ENCODE data around the gene ARID3B. TPM values are rescaled to one million over a fixed set of nuclear protein-coding genes. Genes with fewer than 3 reads are reported as not detected.
A peak's percentile ranks its signal among the peaks of the same experiment; 100 is the strongest.

Gene ARID3B
- total RNA-seq, 1 experiment from 2014 or later, result 101 TPM

DNA sequence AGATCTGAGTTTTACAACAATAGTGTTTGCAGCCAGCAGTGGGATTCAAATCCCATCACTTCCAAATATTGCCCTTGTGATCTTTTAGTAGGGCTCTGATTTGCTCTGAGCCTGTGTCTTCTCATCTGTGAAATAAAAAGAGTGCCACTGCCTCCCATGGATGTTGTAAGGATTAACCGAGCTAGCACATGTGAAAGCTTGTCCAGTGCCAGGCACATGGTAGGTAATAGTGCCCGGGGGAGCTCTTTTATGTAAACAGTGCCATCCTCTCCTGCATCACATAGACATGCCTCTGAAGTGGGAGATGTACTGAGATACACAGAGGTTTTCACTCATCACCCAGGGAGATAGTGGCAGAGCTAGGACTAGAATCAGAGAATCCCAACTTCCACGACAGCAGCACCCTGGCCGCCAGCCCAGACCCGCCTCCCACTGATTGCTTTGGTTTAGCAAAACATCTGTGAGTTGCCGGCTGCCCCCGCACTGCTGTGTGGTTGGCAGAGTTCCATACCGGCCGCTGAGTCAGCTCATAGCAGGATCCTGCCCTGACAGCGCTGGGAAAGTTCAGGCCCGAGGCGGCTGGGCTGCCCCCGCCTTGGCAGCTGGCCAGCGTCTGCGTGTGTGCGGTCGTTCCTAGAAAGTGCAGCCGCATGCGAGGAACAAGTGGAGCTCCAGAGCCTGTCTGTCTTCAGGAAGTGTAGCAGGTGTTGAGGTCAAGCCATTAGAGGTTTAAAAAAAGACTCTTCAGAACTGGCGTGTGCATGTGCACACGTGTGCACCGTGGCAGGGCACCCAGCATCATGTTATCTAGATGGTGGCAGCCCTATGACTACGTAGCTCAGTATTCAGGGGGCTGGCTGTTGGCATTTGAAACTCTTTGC, 5.0 kb downstream of the ARID3B start:
- Histone ChIP-seq H3K4ac (ENCODE audit: low read depth, low read length) (no peak overlapping the region), H3K27me3 (ENCODE audit: insufficient read depth, low read length) (no peaks in the 10 kb centered on the region), H2AK5ac (ENCODE audit: insufficient read length, low read length) (no peak overlapping the region), H3K9ac (ENCODE audit: extremely low read depth, insufficient read length, low read length) (no peak overlapping the region), H3K79me2 (ENCODE audit: insufficient read depth, low read length) (peaks cover 55% of the 10 kb centered on the region; the same call in 1 of the 2 replicates), H3K23me2 (ENCODE audit: insufficient read length, low read depth, low read length, poor library complexity, severe bottlenecking) (peaks cover 11% of the 10 kb centered on the region), H3K23ac (ENCODE audit: insufficient read length, low read depth, low read length) (no peak overlapping the region), H2BK20ac (ENCODE audit: low read depth, low read length, poor library complexity, severe bottlenecking) (no peak overlapping the region), H3T11ph (ENCODE audit: low read length) (no peak overlapping the region), H2AFZ (ENCODE audit: low read length) (no peak overlapping the region), H3K4me1 (ENCODE audit: insufficient read depth, low read length) (peaks cover 8% of the 10 kb centered on the region), H2BK12ac (ENCODE audit: insufficient read length, low read depth, low read length) (no peak overlapping the region), H3K79me1 (ENCODE audit: insufficient read depth, low read depth, low read length, poor library complexity, severe bottlenecking) (peaks cover 10% of the 10 kb centered on the region), H2BK120ac (ENCODE audit: low read depth, low read length, poor library complexity, severe bottlenecking) (no peak overlapping the region), H3K18ac (ENCODE audit: insufficient read length, low read depth, low read length) (no peak overlapping the region), H4K91ac (ENCODE audit: insufficient read length, low read depth, low read length) (no peak overlapping the region), H2BK15ac (ENCODE audit: low read depth, low read length) (no peak overlapping the region), H3K56ac (ENCODE audit: insufficient read length, low read depth, low read length) (no peak overlapping the region), H4K5ac (ENCODE audit: insufficient read length, low read depth, low read length) (no peak overlapping the region), H3K14ac (ENCODE audit: insufficient read depth, low read length) (no peak overlapping the region), H4K20me1 (ENCODE audit: control insufficient read depth, insufficient read depth, insufficient read length) (no peaks in the 10 kb centered on the region), H4K8ac (replicated peaks; ENCODE audit: insufficient read length, low read depth, low read length) (no peak overlapping the region), H3K27ac (ENCODE audit: insufficient read length, low read depth, low read length) (no peak overlapping the region), H2BK5ac (ENCODE audit: insufficient read length, low read length) (no peak overlapping the region), H3K9me3 (ENCODE audit: control insufficient read depth, low read depth, low read length) (no peaks in the 10 kb centered on the region), H3K4me2 (ENCODE audit: insufficient read depth, insufficient read length, low read length) (no peak overlapping the region)
- TF ChIP-seq, protein P1, sequence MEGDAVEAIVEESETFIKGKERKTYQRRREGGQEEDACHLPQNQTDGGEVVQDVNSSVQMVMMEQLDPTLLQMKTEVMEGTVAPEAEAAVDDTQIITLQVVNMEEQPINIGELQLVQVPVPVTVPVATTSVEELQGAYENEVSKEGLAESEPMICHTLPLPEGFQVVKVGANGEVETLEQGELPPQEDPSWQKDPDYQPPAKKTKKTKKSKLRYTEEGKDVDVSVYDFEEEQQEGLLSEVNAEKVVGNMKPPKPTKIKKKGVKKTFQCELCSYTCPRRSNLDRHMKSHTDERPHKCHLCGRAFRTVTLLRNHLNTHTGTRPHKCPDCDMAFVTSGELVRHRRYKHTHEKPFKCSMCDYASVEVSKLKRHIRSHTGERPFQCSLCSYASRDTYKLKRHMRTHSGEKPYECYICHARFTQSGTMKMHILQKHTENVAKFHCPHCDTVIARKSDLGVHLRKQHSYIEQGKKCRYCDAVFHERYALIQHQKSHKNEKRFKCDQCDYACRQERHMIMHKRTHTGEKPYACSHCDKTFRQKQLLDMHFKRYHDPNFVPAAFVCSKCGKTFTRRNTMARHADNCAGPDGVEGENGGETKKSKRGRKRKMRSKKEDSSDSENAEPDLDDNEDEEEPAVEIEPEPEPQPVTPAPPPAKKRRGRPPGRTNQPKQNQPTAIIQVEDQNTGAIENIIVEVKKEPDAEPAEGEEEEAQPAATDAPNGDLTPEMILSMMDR (conservative IDR thresholded peaks at IDR 0.05), result no peak
- peak; percentile 37 for DNase-seq
- Mint-ChIP-seq H3K4me3 (peak overlapping the region in 1 of 2 experiments; percentile 48; a peak in 1 of 5 replicates), H3K4me1 (peaks cover 38 to 43% of the 10 kb centered on the region in 2 experiments), H3K27me3 (ENCODE audit: low read depth) (no peaks in the 10 kb centered on the region), H3K9me3 (no peaks in the 10 kb centered on the region), H3K36me3 (ENCODE audit: insufficient read depth in 1 of 3, low read depth in 3 of 3) (peaks cover 33 to 70% (median 69%) of the 10 kb centered on the region in 3 experiments; a peak in 6 of 7 replicates), H3K27ac (peak overlapping the region; percentile 57 to 90 (median 82); a peak in 5 of 7 replicates)
- no CpG with 5 or more reads among the region's 23 CpGs for WGBS (ENCODE audit: extremely low coverage, insufficient read length, low lambda C conversion rate)
